H1 (cell line): ENCODE data around the gene MOK. TPM values are rescaled to one million over a fixed set of nuclear protein-coding genes. Genes with fewer than 3 reads are reported as not detected.

Source experiments
- CTCF ChIA-PET: fragments of 300-600 bp; sonication (Branson Sonifier 250); formaldehyde crosslinking; loops from one replicate; lab custom pipeline; 2021; ENCODE audit not compliant: partially characterized antibody; lab: Charles Lee
- POLR2A ChIA-PET: fragments of 300-600 bp; sonication (Branson Sonifier 250); formaldehyde crosslinking; loops from one replicate; lab custom pipeline; 2021; ENCODE audit warnings: inconsistent platforms; ENCODE audit not compliant: partially characterized antibody; lab: Charles Lee
- DNase-seq, 2 experiments: peaks; one replicate each; pipeline versions ENCODE4 v3.0.0 to v3.0.0-alpha.2; 2010 to 2022; ENCODE audit warnings: low spot score in 2 of 2, low read depth in 1 of 2, mixed read lengths in 1 of 2
- FAIRE-seq: peaks from 2 replicates; lab custom pipeline; 2011; peaks lifted over from hg19 to GRCh38; lab: Jason Lieb, UNC
- H2AFZ ChIP-seq: 2 replicates; pipeline ENCODE4 v1.8.1; 2012; ENCODE audit warnings: low read length, inconsistent platforms
- H2AK5ac ChIP-seq: 2 replicates; pipeline ENCODE4 v1.6.1; 2013; ENCODE audit warnings: low read depth, low read length
- H2BK120ac ChIP-seq: replicated peaks from 2 replicates; pipeline ENCODE3; 2013; ENCODE audit warnings: low read depth, low read length, inconsistent platforms
- H2BK12ac ChIP-seq: 2 replicates; pipeline ENCODE4 v1.6.1; 2013; ENCODE audit warnings: low read depth, low read length
- H2BK15ac ChIP-seq: 2 replicates; pipeline ENCODE4 v1.6.1; 2013; ENCODE audit warnings: low read length
- H2BK20ac ChIP-seq: 2 replicates; pipeline ENCODE4 v1.6.1; 2013; ENCODE audit warnings: low read length
- H2BK5ac ChIP-seq: 2 replicates; pipeline ENCODE4 v1.6.1; 2013; ENCODE audit warnings: low read depth, low read length
- H3K14ac ChIP-seq: 2 replicates; pipeline ENCODE4 v1.6.1; 2013; ENCODE audit warnings: inconsistent platforms; ENCODE audit not compliant: insufficient read length
- H3K18ac ChIP-seq: 2 replicates; pipeline ENCODE4 v1.6.1; 2013; ENCODE audit warnings: low read length; ENCODE audit errors: extremely low read depth
- H3K23ac ChIP-seq: 2 replicates; pipeline ENCODE4 v1.6.1; 2013; ENCODE audit warnings: inconsistent platforms; ENCODE audit not compliant: insufficient read length
- H3K23me2 ChIP-seq: 2 replicates; pipeline ENCODE4 v1.6.1; 2013; ENCODE audit warnings: low read depth, low read length
- H3K27ac ChIP-seq: 2 replicates; pipeline ENCODE4 v1.6.1; 2011; ENCODE audit warnings: low read depth, low read length, inconsistent platforms
- H3K27me3 ChIP-seq, 4 experiments: replicated peaks in 1 of 4; 1 replicate in 1 of 4; 2 replicates in 3 of 4; pipeline versions ENCODE4 v1.6.1 to v1.8.1; 2011 to 2013; ENCODE audit warnings: low read length in 3 of 4, mild to moderate bottlenecking in 3 of 4, inconsistent platforms in 2 of 4, mixed read lengths in 2 of 4, moderate library complexity in 1 of 4; ENCODE audit not compliant: control insufficient read depth in 3 of 4, insufficient read depth in 3 of 4; ENCODE audit errors: extremely low read depth in 1 of 4
- H3K36me3 ChIP-seq, 4 experiments: 2 replicates each; pipeline versions ENCODE4 v1.6.1 to v1.8.1; 2011 to 2013; ENCODE audit warnings: mild to moderate bottlenecking in 4 of 4, low read length in 3 of 4, moderate library complexity in 2 of 4, control low read depth in 1 of 4, inconsistent platforms in 1 of 4; ENCODE audit not compliant: insufficient read depth in 4 of 4, control insufficient read depth in 2 of 4
- H3K4ac ChIP-seq: replicated peaks from 2 replicates; pipeline ENCODE3; 2013; ENCODE audit warnings: low read length, low read depth, mixed read lengths, inconsistent platforms; ENCODE audit not compliant: insufficient read length
- H3K4me1 ChIP-seq, 4 experiments: replicated peaks in 1 of 4; 1 replicate in 1 of 4; 2 replicates in 3 of 4; pipeline versions ENCODE4 v1.6.1 to v1.8.1; 2011 to 2013; ENCODE audit warnings: low read length in 3 of 4, inconsistent platforms in 2 of 4, mixed read lengths in 1 of 4; ENCODE audit not compliant: insufficient read depth in 4 of 4, control insufficient read depth in 3 of 4
- H3K4me2 ChIP-seq, 2 experiments: 2 replicates each; pipeline versions ENCODE4 v1.6.1 to v1.8.1; 2011 to 2013; ENCODE audit warnings: low read depth in 2 of 2, low read length in 2 of 2, control low read depth in 1 of 2, inconsistent platforms in 1 of 2, mild to moderate bottlenecking in 1 of 2; ENCODE audit not compliant: insufficient read depth in 1 of 2
- H3K4me3 ChIP-seq, 4 experiments: fragments of 200-600, 300-600 bp in 1 of 4; sonication (generic), shearing (Covaris generic), sonication (Bioruptor Twin) in 1 of 4; 2 replicates each; pipeline versions ENCODE4 v1.5.1 to v1.8.1; 2011 to 2016; ENCODE audit warnings: low read length in 4 of 4, low read depth in 3 of 4, control low read depth in 2 of 4, inconsistent platforms in 2 of 4, mild to moderate bottlenecking in 2 of 4, mixed read lengths in 1 of 4, moderate library complexity in 1 of 4; ENCODE audit not compliant: insufficient read depth in 2 of 4; ENCODE audit errors: extremely low read depth in 1 of 4
- H3K56ac ChIP-seq: replicated peaks from 2 replicates; pipeline ENCODE3; 2013; ENCODE audit warnings: low read depth, mild to moderate bottlenecking, mixed read lengths, low read length, inconsistent platforms; ENCODE audit not compliant: insufficient read length
- H3K79me1 ChIP-seq: 2 replicates; pipeline ENCODE4 v1.6.1; 2013; ENCODE audit warnings: low read depth, low read length, control low read depth
- H3K79me2 ChIP-seq, 2 experiments: 2 replicates each; pipeline versions ENCODE4 v1.6.1 to v1.8.1; 2012 to 2013; ENCODE audit warnings: low read length in 2 of 2, mild to moderate bottlenecking in 2 of 2, inconsistent platforms in 1 of 2; ENCODE audit not compliant: insufficient read depth in 2 of 2, control insufficient read depth in 1 of 2
- H3K9ac ChIP-seq, 4 experiments: replicated peaks in 1 of 4; 1 replicate in 1 of 4; 2 replicates in 3 of 4; pipeline versions ENCODE4 v1.6.1 to v1.8.1; 2011 to 2013; ENCODE audit warnings: low read depth in 3 of 4, low read length in 3 of 4, control low read depth in 2 of 4, mild to moderate bottlenecking in 2 of 4, moderate library complexity in 2 of 4, inconsistent platforms in 1 of 4; ENCODE audit errors: extremely low read depth in 1 of 4
- H3K9me3 ChIP-seq, 2 experiments: 2 replicates each; pipeline versions ENCODE4 v1.6.1 to v1.8.1; 2012 to 2013; ENCODE audit warnings: mild to moderate bottlenecking in 2 of 2, moderate library complexity in 2 of 2, control low read depth in 1 of 2, inconsistent platforms in 1 of 2, low read depth in 1 of 2, low read length in 1 of 2, mixed read lengths in 1 of 2; ENCODE audit not compliant: insufficient read depth in 2 of 2
- H4K20me1 ChIP-seq, 2 experiments: replicated peaks in 1 of 2; 2 replicates each; pipeline versions ENCODE3 to v1.8.1; 2011 to 2013; ENCODE audit warnings: inconsistent platforms in 2 of 2, low read length in 2 of 2, mild to moderate bottlenecking in 1 of 2; ENCODE audit not compliant: insufficient read depth in 2 of 2, control insufficient read depth in 1 of 2
- H4K5ac ChIP-seq: 2 replicates; pipeline ENCODE4 v1.6.1; 2013; ENCODE audit warnings: low read length, low read depth, mixed read lengths, inconsistent platforms; ENCODE audit not compliant: insufficient read length
- H4K8ac ChIP-seq: 2 replicates; pipeline ENCODE4 v1.8.0; 2013; ENCODE audit warnings: mild to moderate bottlenecking, moderate library complexity, low read length, inconsistent platforms; ENCODE audit not compliant: insufficient read depth; ENCODE audit errors: extremely low read depth
- H4K91ac ChIP-seq: replicated peaks from 2 replicates; pipeline ENCODE3; 2013; ENCODE audit warnings: low read length, mixed read lengths, inconsistent platforms; ENCODE audit not compliant: insufficient read length
- CREB1 ChIP-seq: IDR thresholded peaks from 2 replicates; pipeline ENCODE4 v1.6.1; 2012; ENCODE audit warnings: inconsistent platforms
- CTBP2 ChIP-seq: IDR thresholded peaks from 2 replicates; pipeline ENCODE4 v1.7.0; 2011; ENCODE audit warnings: borderline replicate concordance, mild to moderate bottlenecking, moderate library complexity, mixed read lengths, low read length; ENCODE audit not compliant: insufficient read depth, insufficient read length
- EP300 ChIP-seq, 2 experiments: IDR thresholded peaks; 1 replicate in 1 of 2; 2 replicates in 1 of 2; pipeline ENCODE4 v1.6.1; 2011 to 2012; ENCODE audit warnings: low read depth in 2 of 2, low read length in 2 of 2, mild to moderate bottlenecking in 2 of 2, borderline replicate concordance in 1 of 2, inconsistent platforms in 1 of 2, moderate library complexity in 1 of 2
- JUND ChIP-seq: IDR thresholded peaks from 2 replicates; pipeline ENCODE4 v1.6.1; 2011; ENCODE audit warnings: mild to moderate bottlenecking, improper control_type of control experiment, low read length
- KDM1A ChIP-seq: fragments of 200-600, 300-600 bp; sonication (generic); IDR thresholded peaks from 2 replicates; pipeline ENCODE4 v1.7.1; 2016; ENCODE audit warnings: mild to moderate bottlenecking, low read length, borderline replicate concordance
- MAFK ChIP-seq: IDR thresholded peaks from 2 replicates; pipeline ENCODE4 v1.6.1; 2012; ENCODE audit warnings: low read depth, mild to moderate bottlenecking, improper control_type of control experiment, low read length
- RBBP5 ChIP-seq: IDR thresholded peaks from 2 replicates; pipeline ENCODE4 v1.7.1; 2012; ENCODE audit warnings: low read depth, mild to moderate bottlenecking, inconsistent platforms, low read length, moderate library complexity, borderline replicate concordance
- RNF2 ChIP-seq: fragments of 200-900, 300-1000 bp; sonication (generic); IDR thresholded peaks from 2 replicates; pipeline ENCODE4 v1.7.1; 2016; ENCODE audit warnings: borderline replicate concordance, low read depth, mild to moderate bottlenecking, antibody characterized with exemption, low read length; ENCODE audit not compliant: poor library complexity, severe bottlenecking; ENCODE audit errors: missing control alignments
- SAP30 ChIP-seq: fragments of 300-600 bp; sonication (generic); IDR thresholded peaks from 2 replicates; pipeline ENCODE4 v1.7.1; 2012; ENCODE audit warnings: low read length, moderate library complexity, mild to moderate bottlenecking, inconsistent platforms; ENCODE audit not compliant: insufficient read depth, insufficient replicate concordance
- SIRT6 ChIP-seq: IDR thresholded peaks from one replicate; pipeline ENCODE4 v1.7.1; 2012; ENCODE audit warnings: low read length, inconsistent platforms
- SP1 ChIP-seq: IDR thresholded peaks from 2 replicates; pipeline ENCODE4 v1.6.1; 2011; ENCODE audit warnings: low read depth, low read length
- SUZ12 ChIP-seq: fragments of 200-600 bp; sonication (generic); IDR thresholded peaks from 2 replicates; pipeline ENCODE4 v1.6.1; 2012; ENCODE audit warnings: mild to moderate bottlenecking, inconsistent platforms, low read length, moderate library complexity, mixed read lengths
- TCF12 ChIP-seq: IDR thresholded peaks from 2 replicates; pipeline ENCODE4 v1.6.1; 2011; ENCODE audit warnings: low read depth, mild to moderate bottlenecking, low read length
- WGBS, 2 experiments: shearing (Covaris generic) in 1 of 2; methylation state at CpG; one replicate each; pipeline versions ENCODE4 v1.1.6 to v1.1.7; 2013 to 2015; ENCODE audit warnings: low lambda C conversion rate in 2 of 2, mixed read lengths in 2 of 2, inconsistent platforms in 1 of 2, low coverage in 1 of 2, missing lambda C conversion rate in 1 of 2; ENCODE audit not compliant: insufficient replicate concordance in 2 of 2, insufficient coverage in 1 of 2, insufficient read length in 1 of 2; ENCODE audit errors: extremely low coverage in 1 of 2, missing lambda C conversion rate in 1 of 2; 5-methylcytosine and 5-hydroxymethylcytosine counted together
- polyA plus RNA-seq, 7 experiments: library from polyadenylated mRNA; depleted of rRNA in 3 of 7; stranded (reverse) in 5 of 7; unstranded in 2 of 7; fragments of >200 nt in 5 of 7; fragments of 200-250 nt in 2 of 7; gene quantifications; 1 replicate in 5 of 7; 2 replicates in 1 of 7; 4 replicates in 1 of 7; pipeline versions ENCODE4 v1.2.1 to v1.2.3, GENCODE V29; 2011 to 2013; ENCODE audit warnings: missing spikeins in 2 of 7, mixed read lengths in 2 of 7
- total RNA-seq: library from RNA; stranded (reverse); fragmentation: NEBNext Ultra II Directional; extraction: Animal tissue kit (Norgen Biotek cat#: 25700); gene quantifications from 2 replicates; pipeline ENCODE4 v1.2.1, GENCODE V29; 2021
- TF ChIP-seq, protein P1 (sequence below): IDR thresholded peaks from 2 replicates; pipeline ENCODE4 v1.6.1; 2012; ENCODE audit warnings: inconsistent platforms

MOK gene
- total and polyA plus RNA-seq, 2 of the 8 experiments (the other 6 are each of a cell fraction or from before 2014, with no cell fraction given), result 2.1 to 2.5 TPM

DNA sequence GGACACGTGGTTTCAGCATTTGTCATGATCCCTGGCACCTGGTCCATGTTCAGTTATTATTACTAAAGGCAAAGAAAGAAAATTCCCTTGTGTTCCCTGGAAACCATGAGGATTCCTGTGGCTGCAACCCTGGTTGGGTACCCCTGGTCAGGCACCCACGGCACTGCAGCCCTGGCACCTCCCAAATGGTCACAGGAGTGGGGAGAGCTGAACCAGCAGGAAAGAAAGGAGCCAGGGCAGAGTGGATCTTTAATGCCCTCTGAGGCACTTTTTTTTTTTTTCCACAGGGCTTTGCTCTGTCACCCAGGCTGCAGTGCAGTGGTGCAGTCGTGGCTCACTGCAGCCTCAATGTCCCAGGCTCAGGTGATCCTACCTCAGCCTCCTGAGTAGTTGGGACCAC is 40.3 kb upstream of the MOK start:
- no peaks in the 10 kb centered on the region for H3K27me3 ChIP-seq
- TF ChIP-seq, protein P1, sequence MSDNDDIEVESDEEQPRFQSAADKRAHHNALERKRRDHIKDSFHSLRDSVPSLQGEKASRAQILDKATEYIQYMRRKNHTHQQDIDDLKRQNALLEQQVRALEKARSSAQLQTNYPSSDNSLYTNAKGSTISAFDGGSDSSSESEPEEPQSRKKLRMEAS, result no peak
- TF ChIP-seq SIRT6 (no peak), CREB1 (no peak), SP1 (no peak), KDM1A (no peak), JUND (no peak), SAP30 (no peak), RNF2 (no peak), MAFK (no peak), TCF12 (no peak), CTBP2 (no peak), EP300 (IDR thresholded peaks at IDR 0.05; ENCODE audit: borderline replicate concordance in 1 of 2, low read depth in 2 of 2, low read length in 2 of 2) (no peak), RBBP5 (no peak), SUZ12 (no peak)
- no peak overlapping the region for H3K9ac ChIP-seq

More for the DNA sequence above, 40.3 kb upstream of the MOK start:
- Histone ChIP-seq H2BK120ac (no peak overlapping the region), H3K14ac (no peak overlapping the region), H3K23me2 (no peaks in the 10 kb centered on the region), H2BK12ac (no peak overlapping the region), H3K4ac (no peak overlapping the region), H3K4me3 (no peak overlapping the region), H3K79me2 (no peaks in the 10 kb centered on the region), H3K4me2 (no peak overlapping the region), H4K5ac (no peak overlapping the region), H3K36me3 (peaks cover 2 to 29% (median 12%) of the 10 kb centered on the region in 4 experiments; a peak in 6 of 8 replicates), H3K9me3 (no peaks in the 10 kb centered on the region), H3K18ac (no peak overlapping the region), H4K20me1 (no peaks in the 10 kb centered on the region), H3K4me1 (no peaks in the 10 kb centered on the region), H3K27ac (no peak overlapping the region), H3K79me1 (no peaks in the 10 kb centered on the region), H2AFZ (no peak overlapping the region), H4K91ac (no peak overlapping the region), H2BK15ac (no peak overlapping the region), H4K8ac (no peak overlapping the region), H2BK5ac (no peak overlapping the region), H3K56ac (no peak overlapping the region), H2BK20ac (no peak overlapping the region), H2AK5ac (no peak overlapping the region), H3K23ac (no peak overlapping the region)
- DNase-seq (no peak), FAIRE-seq (no peak)
- 84% methylated on average over 3 of the region's 3 CpGs; no CpG with 5 or more reads in 1 of the 2 experiments for WGBS, 2 experiments
- ChIA-PET POLR2A (interaction anchor here (0.6 kb wide), 1 partner anchor 163 kb away, joined by 3 read pairs; no protein-coding TSS in a partner anchor), CTCF (no interaction called here)
